PC-3 (cell line): ENCODE results near the gene PEX16. TPM values are rescaled to one million over a fixed set of nuclear protein-coding genes. Genes with fewer than 3 reads are reported as not detected.

ENCODE experiments used
- ATAC-seq: fragments of 200-7000 bp; cut with Tn5 transposase; 2 replicates; pipeline ENCODE4 v1.9.1; 2020; ENCODE audit warnings: mild to moderate bottlenecking, moderate library complexity
- BruUV-seq: library from RNA; stranded (reverse); fragments of 400-500 nt; replicated peaks from 2 replicates; lab custom pipeline; 2021; lab: Mats Ljungman, UMichigan
- CTCF ChIA-PET: fragments of 300-600 bp; sonication (Branson Sonifier 250); formaldehyde crosslinking; loops from one replicate; lab custom pipeline; 2022; ENCODE audit warnings: antibody characterized with exemption; lab: Charles Lee
- POLR2A ChIA-PET: fragments of 300-600 bp; sonication (Branson Sonifier 250); formaldehyde crosslinking; loops from one replicate; lab custom pipeline; 2022; ENCODE audit warnings: antibody characterized with exemption; ENCODE audit not compliant: unreplicated experiment; lab: Charles Lee
- DNase-seq: peaks from one replicate; pipeline ENCODE4 v3.0.0-alpha.2; 2015
- H2AFZ ChIP-seq: fragments of 300-600 bp; sonication (generic); 2 replicates; pipeline ENCODE4 v1.6.0; 2016; ENCODE audit warnings: antibody characterized with exemption, low read length
- H3F3A ChIP-seq: fragments of 300-600 bp; sonication (generic); one replicate; pipeline ENCODE4 v1.6.0; 2017; ENCODE audit warnings: antibody characterized with exemption, low read length, control low read depth, mild to moderate bottlenecking; ENCODE audit not compliant: unreplicated experiment
- H3K27ac ChIP-seq: fragments of 300-600 bp; sonication (generic); 2 replicates; pipeline ENCODE4 v1.5.1; 2016; ENCODE audit warnings: mild to moderate bottlenecking, low read length
- H3K27me3 ChIP-seq: fragments of 300-600 bp; sonication (generic); 2 replicates; pipeline ENCODE4 v1.6.1; 2016; ENCODE audit warnings: low read length, mixed read lengths
- H3K36me3 ChIP-seq: fragments of 300-600 bp; sonication (generic); 2 replicates; pipeline ENCODE4 v1.6.1; 2016; ENCODE audit warnings: low read depth, mixed run types, low read length, mixed read lengths
- H3K4me1 ChIP-seq: fragments of 300-600 bp; sonication (generic); 2 replicates; pipeline ENCODE4 v1.5.1; 2016; ENCODE audit warnings: low read length; ENCODE audit not compliant: insufficient read depth
- H3K4me2 ChIP-seq: fragments of 300-600 bp; sonication (generic); 2 replicates; pipeline ENCODE4 v1.6.0; 2016; ENCODE audit warnings: low read length
- H3K4me3 ChIP-seq: fragments of 300-600 bp; sonication (generic); 2 replicates; pipeline ENCODE4 v1.5.1; 2016; ENCODE audit warnings: mild to moderate bottlenecking, low read length, mixed read lengths
- H3K79me2 ChIP-seq: fragments of 300-600 bp; sonication (generic); 2 replicates; pipeline ENCODE4 v1.6.1; 2017; ENCODE audit warnings: low read length, mixed read lengths
- H3K9ac ChIP-seq: fragments of 300-600 bp; sonication (generic); 2 replicates; pipeline ENCODE4 v1.6.0; 2016; ENCODE audit warnings: mild to moderate bottlenecking, low read length
- H3K9me2 ChIP-seq: fragments of 300-600 bp; sonication (generic); replicated peaks from 2 replicates; pipeline ENCODE4 v1.6.1; 2016; ENCODE audit warnings: mixed run types, low read length, mixed read lengths
- H3K9me3 ChIP-seq: fragments of 300-600 bp; sonication (generic); 2 replicates; pipeline ENCODE4 v1.6.1; 2016; ENCODE audit warnings: low read length, mixed read lengths
- H4K20me1 ChIP-seq: fragments of 300-600 bp; sonication (generic); 2 replicates; pipeline ENCODE4 v1.6.1; 2016; ENCODE audit warnings: low read length, mixed read lengths
- CTCF ChIP-seq: fragments of 300-600 bp; sonication (generic); conservative IDR thresholded peaks from 2 replicates; pipeline ENCODE4 v1.5.1; 2017; ENCODE audit warnings: antibody characterized with exemption, low read depth, mild to moderate bottlenecking, low read length
- EZH2 ChIP-seq: fragments of 300-600 bp; sonication (generic); IDR thresholded peaks from one replicate; pipeline ENCODE4 v1.6.1; 2017; ENCODE audit warnings: antibody characterized with exemption, mild to moderate bottlenecking, low read length; ENCODE audit not compliant: unreplicated experiment
- EZH2phosphoT487 ChIP-seq: fragments of 300-600 bp; sonication (generic); IDR thresholded peaks from 2 replicates; pipeline ENCODE4 v1.6.1; 2018; ENCODE audit warnings: mild to moderate bottlenecking, antibody characterized with exemption, low read length, borderline replicate concordance
- intact Hi-C: fragments of 100-400 bp; cut with micrococcal nuclease; formaldehyde crosslinking; loops from 2 replicates; pipeline ENCODE4 v1.9.0; 2023
- total RNA-seq: library from RNA; depleted of rRNA; stranded (reverse); fragments of >200 nt; gene quantifications from 2 replicates; pipeline ENCODE4 v1.2.3, GENCODE V29; 2014

PEX16 gene
- total RNA-seq, 1 experiment from 2014 or later = 56.7 TPM

- peaks cover 5% of the 10 kb centered on the region; the same call in 1 of the 2 replicates for H3K79me2 ChIP-seq
- ATAC-seq (no peak), DNase-seq (no peak)
- no peak overlapping the region for H3K9ac ChIP-seq
- peaks cover 3% of the 10 kb centered on the region; the same call in 1 of the 2 replicates for H3K4me1 ChIP-seq
- H3K9me2 ChIP-seq = no peaks in the 10 kb centered on the region
- no peak overlapping the region for H2AFZ ChIP-seq
- intact Hi-C loops = no loop called here
- ChIA-PET POLR2A (no interaction called here), CTCF (no interaction called here)
- no peaks in the 10 kb centered on the region for H3F3A ChIP-seq
- H3K36me3 ChIP-seq = no peaks in the 10 kb centered on the region
- no peaks in the 10 kb centered on the region for H4K20me1 ChIP-seq
- no peak overlapping the region for H3K4me2 ChIP-seq
- no peaks in the 10 kb centered on the region for H3K27me3 ChIP-seq
- no peak overlapping the region for H3K27ac ChIP-seq
- no TSS peak for BruUV-seq
- no peaks in the 10 kb centered on the region for H3K9me3 ChIP-seq
- TF ChIP-seq EZH2phosphoT487 = no peak
- no peak for TF ChIP-seq CTCF
- no peak for TF ChIP-seq EZH2
- no peak overlapping the region for H3K4me3 ChIP-seq
Observed at GRCh38 chr11:45924927-45925326, 7.2 kb upstream of the PEX16 start.

- Histone ChIP-seq H3K4me2 (peak overlapping the region; percentile 37; the same call in 1 of the 2 replicates), H3K4me3 (no peak overlapping the region), H3K79me2 (peaks cover 5% of the 10 kb centered on the region; the same call in 1 of the 2 replicates), H3K9me2 (no peaks in the 10 kb centered on the region), H4K20me1 (no peaks in the 10 kb centered on the region), H3K36me3 (no peaks in the 10 kb centered on the region), H2AFZ (no peak overlapping the region), H3K9ac (no peak overlapping the region), H3F3A (no peaks in the 10 kb centered on the region), H3K27me3 (no peaks in the 10 kb centered on the region), H3K4me1 (no peaks in the 10 kb centered on the region), H3K9me3 (no peaks in the 10 kb centered on the region), H3K27ac (no peak overlapping the region)
- intact Hi-C loops = no loop called here
- no peak for DNase-seq
- TF ChIP-seq EZH2phosphoT487 (no peak), CTCF (no peak), EZH2 (no peak)
- CTCF ChIA-PET = no interaction called here
- no TSS peak for BruUV-seq
- no peak for ATAC-seq
- POLR2A ChIA-PET = no interaction called here
Observed at GRCh38 chr11:45924036-45924915, 6.6 kb upstream of the PEX16 start.

- no TSS peak for BruUV-seq
- Histone ChIP-seq H3K9me2 (no peaks in the 10 kb centered on the region), H3K4me1 (no peaks in the 10 kb centered on the region), H3K9me3 (no peaks in the 10 kb centered on the region), H3K36me3 (no peaks in the 10 kb centered on the region), H3K79me2 (peaks cover 5% of the 10 kb centered on the region), H3F3A (no peaks in the 10 kb centered on the region), H2AFZ (peak within 1 kb of the TSS; percentile 90), H4K20me1 (no peaks in the 10 kb centered on the region), H3K27me3 (no peaks in the 10 kb centered on the region), H3K4me3 (peak within 1 kb of the TSS; percentile 82), H3K4me2 (peak within 1 kb of the TSS; percentile 93), H3K9ac (peak within 1 kb of the TSS; percentile 75), H3K27ac (no peak within 1 kb of the TSS)
- intact Hi-C loops = no loop called here
- DNase-seq (peak; percentile 67), ATAC-seq (peak; percentile 24)
- CTCF ChIA-PET = no interaction called here
- POLR2A ChIA-PET = no interaction called here
- TF ChIP-seq EZH2 (no peak), CTCF (no peak), EZH2phosphoT487 (no peak)
Observed at GRCh38 chr11:45922425-45923082, 4.9 kb upstream of the PEX16 start, which contains the start of gene LARGE2. TSS of gene LARGE2 (plus strand) at chr11:45922656. CDS start at chr11:45922883, 227 bp downstream.
